Liver (tissue), 3 donors: ENCODE measurements around the gene KRTAP9-2.

Experiments
- EGR1 ChIP-seq, 2 donors: IDR thresholded peaks; 2 replicates each; pipeline ENCODE4 v1.6.1; 2016 to 2018; ENCODE audit warnings: antibody characterized with exemption in 2 of 2, low read depth in 2 of 2
- HNF4G ChIP-seq: IDR thresholded peaks from 2 replicates; pipeline ENCODE4 v1.6.1; 2016; ENCODE audit warnings: antibody characterized with exemption
- JUND ChIP-seq, 2 donors: IDR thresholded peaks; 2 replicates each; pipeline ENCODE4 v1.6.1; 2016; ENCODE audit warnings: antibody characterized with exemption in 2 of 2
- RAD21 ChIP-seq, 2 donors: IDR thresholded peaks; 2 replicates each; pipeline ENCODE4 v1.6.1; 2016; ENCODE audit warnings: antibody characterized with exemption in 2 of 2, mild to moderate bottlenecking in 2 of 2
- RXRA ChIP-seq, 2 donors: IDR thresholded peaks; 2 replicates each; pipeline ENCODE4 v1.6.1; 2017 to 2018; ENCODE audit warnings: antibody characterized with exemption in 2 of 2, mild to moderate bottlenecking in 1 of 2
- SP1 ChIP-seq: IDR thresholded peaks from 2 replicates; pipeline ENCODE4 v1.6.1; 2018; ENCODE audit warnings: antibody characterized with exemption, mild to moderate bottlenecking
- TAF1 ChIP-seq: conservative IDR thresholded peaks from 2 replicates; pipeline ENCODE4 v1.6.1; 2016; ENCODE audit warnings: antibody characterized with exemption, mild to moderate bottlenecking
- TF ChIP-seq, protein P1 (sequence below): fragments of 150-350 bp; IDR thresholded peaks from 2 replicates; pipeline ENCODE4 v1.5.1; 2017; ENCODE audit warnings: improper control_type of control experiment, low read depth, low read length; ENCODE audit not compliant: missing input control
- TF ChIP-seq, protein P2 (sequence below): IDR thresholded peaks from 2 replicates; pipeline ENCODE4 v1.6.1; 2016; ENCODE audit warnings: antibody characterized with exemption
- TF ChIP-seq, protein P3 (sequence below): IDR thresholded peaks from 2 replicates; pipeline ENCODE4 v1.6.1; 2016; ENCODE audit warnings: antibody characterized with exemption
- donor health status: healthy.
- donor health status: healthy.

DNA sequence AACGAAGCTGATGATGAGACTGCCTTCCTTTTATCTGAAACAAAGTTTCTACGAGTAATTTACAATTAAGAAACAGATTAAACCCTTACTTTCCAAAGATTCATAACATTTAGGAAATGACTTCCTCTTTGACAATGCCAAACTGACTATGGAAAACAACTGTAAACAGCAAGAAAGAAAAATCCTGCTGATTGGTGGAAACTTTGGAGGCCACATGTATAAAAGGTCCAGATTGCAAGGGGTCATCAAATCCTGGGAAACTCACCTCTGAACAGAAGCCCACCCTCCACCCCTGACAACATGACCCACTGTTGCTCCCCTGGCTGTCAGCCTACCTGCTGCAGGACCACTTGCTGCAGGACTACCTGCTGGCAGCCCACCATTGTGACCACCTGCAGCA, 38.6 kb downstream of the KRTAP9-2 start, which contains the start of gene KRTAP9-6:
- TF ChIP-seq, protein P1, sequence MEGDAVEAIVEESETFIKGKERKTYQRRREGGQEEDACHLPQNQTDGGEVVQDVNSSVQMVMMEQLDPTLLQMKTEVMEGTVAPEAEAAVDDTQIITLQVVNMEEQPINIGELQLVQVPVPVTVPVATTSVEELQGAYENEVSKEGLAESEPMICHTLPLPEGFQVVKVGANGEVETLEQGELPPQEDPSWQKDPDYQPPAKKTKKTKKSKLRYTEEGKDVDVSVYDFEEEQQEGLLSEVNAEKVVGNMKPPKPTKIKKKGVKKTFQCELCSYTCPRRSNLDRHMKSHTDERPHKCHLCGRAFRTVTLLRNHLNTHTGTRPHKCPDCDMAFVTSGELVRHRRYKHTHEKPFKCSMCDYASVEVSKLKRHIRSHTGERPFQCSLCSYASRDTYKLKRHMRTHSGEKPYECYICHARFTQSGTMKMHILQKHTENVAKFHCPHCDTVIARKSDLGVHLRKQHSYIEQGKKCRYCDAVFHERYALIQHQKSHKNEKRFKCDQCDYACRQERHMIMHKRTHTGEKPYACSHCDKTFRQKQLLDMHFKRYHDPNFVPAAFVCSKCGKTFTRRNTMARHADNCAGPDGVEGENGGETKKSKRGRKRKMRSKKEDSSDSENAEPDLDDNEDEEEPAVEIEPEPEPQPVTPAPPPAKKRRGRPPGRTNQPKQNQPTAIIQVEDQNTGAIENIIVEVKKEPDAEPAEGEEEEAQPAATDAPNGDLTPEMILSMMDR: no peak
- no peak for TF ChIP-seq TAF1
- TF ChIP-seq, protein P2, sequence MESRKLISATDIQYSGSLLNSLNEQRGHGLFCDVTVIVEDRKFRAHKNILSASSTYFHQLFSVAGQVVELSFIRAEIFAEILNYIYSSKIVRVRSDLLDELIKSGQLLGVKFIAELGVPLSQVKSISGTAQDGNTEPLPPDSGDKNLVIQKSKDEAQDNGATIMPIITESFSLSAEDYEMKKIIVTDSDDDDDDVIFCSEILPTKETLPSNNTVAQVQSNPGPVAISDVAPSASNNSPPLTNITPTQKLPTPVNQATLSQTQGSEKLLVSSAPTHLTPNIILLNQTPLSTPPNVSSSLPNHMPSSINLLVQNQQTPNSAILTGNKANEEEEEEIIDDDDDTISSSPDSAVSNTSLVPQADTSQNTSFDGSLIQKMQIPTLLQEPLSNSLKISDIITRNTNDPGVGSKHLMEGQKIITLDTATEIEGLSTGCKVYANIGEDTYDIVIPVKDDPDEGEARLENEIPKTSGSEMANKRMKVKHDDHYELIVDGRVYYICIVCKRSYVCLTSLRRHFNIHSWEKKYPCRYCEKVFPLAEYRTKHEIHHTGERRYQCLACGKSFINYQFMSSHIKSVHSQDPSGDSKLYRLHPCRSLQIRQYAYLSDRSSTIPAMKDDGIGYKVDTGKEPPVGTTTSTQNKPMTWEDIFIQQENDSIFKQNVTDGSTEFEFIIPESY: no peak
- TF ChIP-seq, protein P3, sequence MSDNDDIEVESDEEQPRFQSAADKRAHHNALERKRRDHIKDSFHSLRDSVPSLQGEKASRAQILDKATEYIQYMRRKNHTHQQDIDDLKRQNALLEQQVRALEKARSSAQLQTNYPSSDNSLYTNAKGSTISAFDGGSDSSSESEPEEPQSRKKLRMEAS: no peak
- no peak for TF ChIP-seq HNF4G
- no peak for TF ChIP-seq RXRA (IDR thresholded peaks at IDR 0.05)
- no peak for TF ChIP-seq EGR1 (IDR thresholded peaks at IDR 0.05; ENCODE audit: low read depth in 2 of 2)
- no peak for TF ChIP-seq RAD21 (IDR thresholded peaks at IDR 0.05)
- no peak for TF ChIP-seq JUND (IDR thresholded peaks at IDR 0.05)
- no peak for TF ChIP-seq SP1
